NCI-H1436 treated with DMSO at 0.1 percent for 48 hours (cell line): ENCODE measurements around the gene SORBS1.

ENCODE experiments used
- DNase-seq: peaks from one replicate; lab custom pipeline; 2025; lab: John Stamatoyannopoulos, UW

Gene SORBS1

GRCh38 chr10:95289003-95289920 lies 271.9 kb downstream of the SORBS1 start:
- no peak for DNase-seq

DNA sequence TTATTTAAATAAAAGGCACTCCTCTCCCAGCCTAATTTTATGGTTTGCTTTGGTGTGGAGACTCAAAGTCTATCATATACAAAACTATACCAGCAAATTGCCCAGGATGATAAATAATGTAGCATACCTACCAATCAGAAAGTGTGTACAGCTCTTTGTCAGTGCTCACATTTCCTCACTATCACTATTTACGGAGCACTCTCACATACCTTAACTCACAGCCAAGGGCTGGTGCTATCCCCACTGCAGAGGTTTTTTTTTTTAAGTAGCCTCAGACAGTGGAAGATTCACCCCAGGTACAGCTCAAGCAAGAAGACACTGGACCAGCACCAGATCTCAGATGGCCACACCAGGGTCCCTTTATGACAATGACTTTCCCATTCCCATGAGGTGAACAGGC lies 272.9 kb downstream of the SORBS1 start:
- no peak for DNase-seq

- no peak for DNase-seq
Measured at GRCh38 chr10:95287281-95287680, 273.9 kb downstream of the SORBS1 start.

- no peak for DNase-seq
Measured at GRCh38 chr10:95286707-95287106, 274.5 kb downstream of the SORBS1 start.

- DNase-seq, result no peak
Measured at GRCh38 chr10:95285556-95285955, 275.6 kb downstream of the SORBS1 start.

- DNase-seq, result no peak
Measured at GRCh38 chr10:95284807-95285206, 276.4 kb downstream of the SORBS1 start.

GRCh38 chr10:95282107-95282506 lies 279.1 kb downstream of the SORBS1 start:
- DNase-seq, result no peak

GRCh38 chr10:95281206-95281605 lies 280.0 kb downstream of the SORBS1 start:
- DNase-seq, result no peak

GRCh38 chr10:95280637-95281036 lies 280.5 kb downstream of the SORBS1 start:
- DNase-seq, result no peak

DNA sequence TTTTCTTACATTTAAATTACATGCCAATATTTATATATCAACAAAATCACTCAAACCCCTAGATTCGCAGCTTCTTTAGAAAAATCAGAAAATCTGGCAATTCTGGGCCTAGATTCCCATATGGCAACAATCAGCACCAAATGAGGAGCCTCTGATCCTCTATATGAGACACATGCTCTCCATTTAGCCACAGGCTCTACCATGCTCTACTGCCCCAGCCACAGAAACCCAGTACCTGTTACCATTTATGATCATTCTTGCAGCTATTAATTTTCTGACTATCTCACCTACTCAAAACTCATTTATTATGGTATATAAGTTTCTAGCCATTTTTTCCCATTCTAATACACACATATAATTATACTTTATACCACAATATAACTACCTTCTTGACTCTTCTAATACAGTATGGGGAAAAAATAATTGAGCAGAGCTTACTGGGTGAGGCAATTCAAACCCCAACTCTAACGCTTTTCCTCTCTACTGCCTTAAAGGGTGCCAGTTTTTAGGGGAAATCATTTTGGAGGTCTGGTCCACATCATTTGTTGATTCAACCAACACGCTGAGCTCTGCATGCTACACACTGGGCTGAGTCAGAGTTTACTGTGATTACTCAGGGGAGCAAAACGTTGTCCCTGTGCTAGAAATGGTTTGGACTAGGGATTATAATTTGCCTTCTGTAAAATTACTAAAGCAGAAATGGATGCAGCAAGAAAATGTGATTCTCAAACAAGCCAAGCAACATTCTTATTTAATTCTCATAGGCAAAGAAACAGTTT lies 281.9 kb downstream of the SORBS1 start:
- no peak for DNase-seq

GRCh38 chr10:95278061-95278988 lies 282.8 kb downstream of the SORBS1 start:
- no peak for DNase-seq

DNA sequence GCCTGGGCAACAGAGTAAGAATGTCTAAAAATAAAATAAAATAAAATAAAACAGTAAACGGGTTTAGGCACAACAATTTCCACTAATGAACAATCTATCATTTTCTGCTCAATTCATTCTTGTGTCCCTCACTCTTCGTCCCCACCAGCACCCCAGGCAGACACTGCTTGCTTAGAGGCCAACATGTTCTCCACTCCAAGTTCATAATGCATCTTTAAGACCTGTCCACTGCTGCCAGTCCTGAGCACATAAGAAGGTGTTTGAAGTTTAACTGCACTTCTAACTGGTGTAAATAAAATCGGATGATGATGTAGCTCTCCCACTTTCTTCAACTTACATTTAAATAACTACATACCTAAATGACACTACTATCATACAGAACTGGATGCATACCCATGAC lies 283.6 kb downstream of the SORBS1 start:
- no peak for DNase-seq

- no peak for DNase-seq
Measured at GRCh38 chr10:95277201-95277570, 284.0 kb downstream of the SORBS1 start.

GRCh38 chr10:95276367-95277200 lies 284.6 kb downstream of the SORBS1 start:
- no peak for DNase-seq

GRCh38 chr10:95275726-95276366 lies 285.3 kb downstream of the SORBS1 start:
- DNase-seq, result no peak

DNA sequence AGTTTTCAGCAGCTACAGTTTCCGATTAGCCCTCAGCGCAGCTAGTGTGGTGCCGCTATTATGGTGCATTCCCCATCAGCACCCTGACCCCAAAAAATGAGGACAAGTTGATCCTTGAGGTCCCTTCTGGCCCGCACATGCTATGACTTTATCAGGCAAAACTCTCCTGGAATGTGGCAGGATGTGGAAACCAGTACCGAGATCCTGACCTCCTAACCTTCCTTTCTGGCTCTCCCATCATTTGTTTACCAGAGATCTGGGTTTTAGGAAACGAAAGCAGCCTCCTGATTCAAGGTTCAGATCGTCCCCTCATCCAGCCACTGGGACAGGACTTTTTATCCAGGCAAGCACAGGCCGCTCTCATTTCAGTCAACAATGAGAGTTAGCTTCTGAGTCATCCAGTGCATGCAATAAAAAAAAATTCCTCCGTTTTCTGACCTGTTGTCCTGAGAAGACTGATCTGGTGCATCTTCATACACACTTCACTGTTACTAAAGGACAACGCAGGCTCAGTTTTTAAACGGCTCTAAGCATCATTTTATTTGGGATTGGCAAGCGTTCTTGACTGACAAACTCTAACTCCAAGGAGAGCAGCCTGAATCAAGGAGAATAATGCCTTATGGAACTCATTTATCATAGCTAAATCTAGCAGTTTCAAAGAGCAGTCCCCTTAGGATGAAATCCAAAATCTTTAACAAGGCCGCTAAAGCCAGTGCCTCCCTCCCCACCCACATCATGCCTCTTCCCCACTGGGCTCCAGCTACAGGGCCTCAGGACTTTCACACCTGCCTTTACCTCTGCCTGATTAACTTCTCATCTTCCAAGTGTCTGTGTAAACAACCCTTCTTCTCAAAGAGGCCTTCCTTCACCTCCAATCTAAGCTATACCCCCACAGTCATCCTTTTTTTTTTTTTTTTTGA lies 287.5 kb downstream of the SORBS1 start:
- no peak for DNase-seq

- DNase-seq, result no peak
Measured at GRCh38 chr10:95268438-95268837, 292.7 kb downstream of the SORBS1 start.

DNA sequence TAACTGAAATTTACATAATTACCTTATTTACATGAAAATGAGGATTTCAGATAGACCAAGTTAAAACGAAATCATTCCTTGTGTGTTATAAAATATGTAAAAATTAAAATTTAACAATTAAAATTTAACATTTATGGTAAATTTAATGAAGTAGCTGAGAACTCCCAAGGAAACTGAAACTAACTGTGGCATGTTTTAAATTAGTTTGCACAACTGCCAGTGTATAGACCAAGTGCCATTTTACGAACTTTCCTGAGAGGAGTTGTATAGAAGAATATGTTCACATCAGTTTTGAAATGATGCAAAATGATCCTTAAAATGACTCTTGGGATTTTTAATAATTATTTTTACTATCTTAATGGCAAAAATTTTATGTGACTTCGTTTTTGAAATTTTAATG lies 293.9 kb downstream of the SORBS1 start:
- DNase-seq, result no peak

GRCh38 chr10:95266674-95267095 lies 294.5 kb downstream of the SORBS1 start:
- no peak for DNase-seq

DNA sequence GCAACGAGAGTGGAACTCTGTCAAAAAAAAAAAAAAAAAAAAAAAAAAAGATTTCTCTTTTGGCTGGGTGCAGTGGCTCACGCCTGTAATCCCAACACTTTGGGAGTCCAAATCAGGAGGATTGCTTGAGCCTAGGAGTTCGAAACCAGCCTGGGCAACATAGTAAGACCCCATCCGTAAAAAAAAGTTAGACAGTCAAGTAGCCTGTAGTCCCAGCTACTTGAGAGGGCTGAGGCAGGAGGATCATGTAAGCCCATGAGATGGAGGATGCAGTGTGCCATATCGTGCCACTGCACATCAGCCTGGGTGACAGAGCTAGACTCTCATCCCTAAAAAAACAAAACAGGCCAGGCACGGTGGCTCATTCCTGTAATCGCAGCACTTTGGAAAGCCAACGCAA lies 295.6 kb downstream of the SORBS1 start:
- DNase-seq, result no peak
